Body of pancreas (tissue), 4 donors: ENCODE measurements around the gene DIS3L.

Experiments
- POLR2A ChIP-seq, 3 donors: fragments of 450-650 bp; IDR thresholded peaks; one replicate each; pipeline ENCODE4 v1.6.1; 2016; ENCODE audit warnings: antibody characterized with exemption in 3 of 3, mild to moderate bottlenecking in 2 of 3
- TF ChIP-seq, protein P1 (sequence below), 7 experiments: fragments of 450-650 bp in 4 of 7; fragments of 200-600 bp in 3 of 7; sonication (generic) in 3 of 7; IDR thresholded peaks; one replicate each; pipeline ENCODE4 v1.5.1; 2016 to 2019; ENCODE audit warnings: antibody characterized with exemption in 7 of 7

DNA sequence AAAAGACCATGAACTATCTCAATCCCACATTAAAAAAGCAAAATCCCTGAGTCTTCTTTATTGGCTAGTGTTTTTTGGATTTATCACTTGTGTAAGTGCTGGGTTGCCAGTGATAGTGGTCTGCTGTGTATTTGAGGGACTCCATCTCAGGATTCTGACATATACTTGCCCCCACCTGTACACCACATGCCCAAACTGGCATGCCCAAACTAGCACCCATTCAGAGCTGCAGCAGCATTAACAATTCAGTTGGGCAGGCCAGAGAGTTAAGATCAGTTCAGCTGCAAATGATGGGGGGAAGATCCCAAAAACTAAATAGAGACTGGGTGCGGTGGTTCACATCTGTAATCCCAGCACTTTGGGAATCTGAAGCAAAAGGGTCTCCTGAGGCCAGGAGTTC, 69.4 kb downstream of the DIS3L start:
- TF ChIP-seq, protein P1, sequence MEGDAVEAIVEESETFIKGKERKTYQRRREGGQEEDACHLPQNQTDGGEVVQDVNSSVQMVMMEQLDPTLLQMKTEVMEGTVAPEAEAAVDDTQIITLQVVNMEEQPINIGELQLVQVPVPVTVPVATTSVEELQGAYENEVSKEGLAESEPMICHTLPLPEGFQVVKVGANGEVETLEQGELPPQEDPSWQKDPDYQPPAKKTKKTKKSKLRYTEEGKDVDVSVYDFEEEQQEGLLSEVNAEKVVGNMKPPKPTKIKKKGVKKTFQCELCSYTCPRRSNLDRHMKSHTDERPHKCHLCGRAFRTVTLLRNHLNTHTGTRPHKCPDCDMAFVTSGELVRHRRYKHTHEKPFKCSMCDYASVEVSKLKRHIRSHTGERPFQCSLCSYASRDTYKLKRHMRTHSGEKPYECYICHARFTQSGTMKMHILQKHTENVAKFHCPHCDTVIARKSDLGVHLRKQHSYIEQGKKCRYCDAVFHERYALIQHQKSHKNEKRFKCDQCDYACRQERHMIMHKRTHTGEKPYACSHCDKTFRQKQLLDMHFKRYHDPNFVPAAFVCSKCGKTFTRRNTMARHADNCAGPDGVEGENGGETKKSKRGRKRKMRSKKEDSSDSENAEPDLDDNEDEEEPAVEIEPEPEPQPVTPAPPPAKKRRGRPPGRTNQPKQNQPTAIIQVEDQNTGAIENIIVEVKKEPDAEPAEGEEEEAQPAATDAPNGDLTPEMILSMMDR (IDR thresholded peaks at IDR 0.05) = no peak
- TF ChIP-seq POLR2A (IDR thresholded peaks at IDR 0.05) = no peak
